HUES6 (cell line): Measurements from ENCODE around the gene SLC22A5.
"Not testable (repeated sequence)": the region's sequence is repeated elsewhere in the genome, so short reads cannot be mapped to it uniquely, and the experiment has no call there.

Source experiments
- H3K27ac ChIP-seq: 2 replicates; pipeline ENCODE4 v1.7.0; 2013; ENCODE audit warnings: low read depth, mild to moderate bottlenecking, low read length, inconsistent platforms
- H3K27me3 ChIP-seq: 2 replicates; pipeline ENCODE4 v1.6.1; 2013; ENCODE audit warnings: low read length; ENCODE audit not compliant: control insufficient read depth, insufficient read depth
- H3K36me3 ChIP-seq: 2 replicates; pipeline ENCODE4 v1.6.1; 2013; ENCODE audit warnings: low read length; ENCODE audit not compliant: control insufficient read depth, insufficient read depth
- H3K4me1 ChIP-seq: 2 replicates; pipeline ENCODE4 v1.6.1; 2013; ENCODE audit warnings: low read length; ENCODE audit not compliant: control insufficient read depth, insufficient read depth
- H3K4me3 ChIP-seq: 2 replicates; pipeline ENCODE4 v1.5.1; 2013; ENCODE audit warnings: low read depth, low read length
- H3K9ac ChIP-seq: one replicate; pipeline ENCODE4 v1.6.1; 2013; ENCODE audit warnings: mild to moderate bottlenecking, low read length
- H3K9me3 ChIP-seq: 2 replicates; pipeline ENCODE4 v1.6.1; 2013; ENCODE audit warnings: low read depth, low read length; ENCODE audit not compliant: control insufficient read depth, insufficient read depth

Gene SLC22A5

GRCh38 chr5:132429463-132430440 is 60.2 kb downstream of the SLC22A5 start:
- Histone ChIP-seq H3K4me1 (peaks cover 32% of the 10 kb centered on the region), H3K9ac (no peak overlapping the region), H3K36me3 (no peaks in the 10 kb centered on the region), H3K4me3 (no peak overlapping the region), H3K9me3 (no peaks in the 10 kb centered on the region), H3K27ac (no peak overlapping the region), H3K27me3 (no peaks in the 10 kb centered on the region)

GRCh38 chr5:132430746-132431145 is 61.2 kb downstream of the SLC22A5 start:
- Histone ChIP-seq H3K27ac (no peak overlapping the region), H3K9ac (no peak overlapping the region), H3K27me3 (no peaks in the 10 kb centered on the region), H3K4me1 (peaks cover 31% of the 10 kb centered on the region), H3K4me3 (no peak overlapping the region), H3K36me3 (no peaks in the 10 kb centered on the region), H3K9me3 (no peaks in the 10 kb centered on the region)

GRCh38 chr5:132431632-132432031 is 62.1 kb downstream of the SLC22A5 start:
- no peak overlapping the region for H3K9ac ChIP-seq
- no peaks in the 10 kb centered on the region for H3K9me3 ChIP-seq
- H3K27me3 ChIP-seq, result no peaks in the 10 kb centered on the region
- no peak overlapping the region for H3K4me3 ChIP-seq
- H3K36me3 ChIP-seq, result no peaks in the 10 kb centered on the region
- H3K4me1 ChIP-seq, result peaks cover 24% of the 10 kb centered on the region
- H3K27ac ChIP-seq, result no peak overlapping the region

- Histone ChIP-seq H3K9ac (no peak overlapping the region), H3K36me3 (no peaks in the 10 kb centered on the region), H3K27me3 (no peaks in the 10 kb centered on the region), H3K4me3 (no peak overlapping the region), H3K27ac (no peak overlapping the region), H3K9me3 (no peaks in the 10 kb centered on the region), H3K4me1 (peaks cover 23% of the 10 kb centered on the region)
Observed at GRCh38 chr5:132433141-132433540, 63.6 kb downstream of the SLC22A5 start.

- no peak overlapping the region for H3K4me3 ChIP-seq
Observed at GRCh38 chr5:132434416-132435286, 65.1 kb downstream of the SLC22A5 start.

GRCh38 chr5:132435447-132435846 is 65.9 kb downstream of the SLC22A5 start:
- Histone ChIP-seq H3K4me1 (peaks cover 19% of the 10 kb centered on the region), H3K36me3 (no peaks in the 10 kb centered on the region), H3K9me3 (no peaks in the 10 kb centered on the region), H3K9ac (no peak overlapping the region), H3K27ac (no peak overlapping the region), H3K4me3 (no peak overlapping the region), H3K27me3 (no peaks in the 10 kb centered on the region)

More at GRCh38 chr5:132434416-132435286, 65.1 kb downstream of the SLC22A5 start:
- no peak overlapping the region for H3K9ac ChIP-seq
- no peaks in the 10 kb centered on the region for H3K9me3 ChIP-seq
- no peak overlapping the region for H3K27ac ChIP-seq
- no peaks in the 10 kb centered on the region for H3K27me3 ChIP-seq
- no peaks in the 10 kb centered on the region for H3K36me3 ChIP-seq
- peaks cover 19% of the 10 kb centered on the region for H3K4me1 ChIP-seq

GRCh38 chr5:132435886-132436285 is 66.4 kb downstream of the SLC22A5 start:
- H3K36me3 ChIP-seq, result no peaks in the 10 kb centered on the region

GRCh38 chr5:132436936-132437335 is 67.4 kb downstream of the SLC22A5 start:
- peaks cover 19% of the 10 kb centered on the region for H3K4me1 ChIP-seq
- H3K27me3 ChIP-seq, result no peaks in the 10 kb centered on the region
- H3K9me3 ChIP-seq, result no peaks in the 10 kb centered on the region
- H3K4me3 ChIP-seq, result no peak overlapping the region
- no peaks in the 10 kb centered on the region for H3K36me3 ChIP-seq
- no peak overlapping the region for H3K9ac ChIP-seq
- H3K27ac ChIP-seq, result no peak overlapping the region

More at GRCh38 chr5:132435886-132436285, 66.4 kb downstream of the SLC22A5 start:
- Histone ChIP-seq H3K9ac (no peak overlapping the region), H3K4me3 (no peak overlapping the region), H3K27me3 (no peaks in the 10 kb centered on the region), H3K27ac (no peak overlapping the region), H3K4me1 (peaks cover 19% of the 10 kb centered on the region), H3K9me3 (no peaks in the 10 kb centered on the region)

- no peaks in the 10 kb centered on the region for H3K9me3 ChIP-seq
- no peak overlapping the region for H3K9ac ChIP-seq
- no peaks in the 10 kb centered on the region for H3K27me3 ChIP-seq
- H3K27ac ChIP-seq, result no peak overlapping the region
- peaks cover 19% of the 10 kb centered on the region for H3K4me1 ChIP-seq
- H3K4me3 ChIP-seq, result no peak overlapping the region
- no peaks in the 10 kb centered on the region for H3K36me3 ChIP-seq
Observed at GRCh38 chr5:132437604-132438266, 68.2 kb downstream of the SLC22A5 start.

GRCh38 chr5:132438267-132438645 is 68.7 kb downstream of the SLC22A5 start:
- peaks cover 19% of the 10 kb centered on the region for H3K4me1 ChIP-seq
- H3K9ac ChIP-seq, H3K9me3 ChIP-seq, H3K36me3 ChIP-seq, H3K27me3 ChIP-seq, H3K4me3 ChIP-seq, H3K27ac ChIP-seq: not testable (repeated sequence)
